B cell (primary cell): ENCODE measurements around the gene ZDHHC14.

Source experiments
- EZH2 ChIP-seq: IDR thresholded peaks from 2 replicates; pipeline ENCODE4 v1.6.1; 2012; ENCODE audit warnings: borderline replicate concordance, low read depth, mild to moderate bottlenecking, moderate library complexity, low read length; ENCODE audit not compliant: insufficient read depth, poor library complexity, severe bottlenecking
- TF ChIP-seq, protein P1 (sequence below): fragments of 200-600 bp; IDR thresholded peaks from one replicate; pipeline ENCODE4 v1.8.0; 2022; ENCODE audit warnings: antibody characterized with exemption, mild to moderate bottlenecking

DNA sequence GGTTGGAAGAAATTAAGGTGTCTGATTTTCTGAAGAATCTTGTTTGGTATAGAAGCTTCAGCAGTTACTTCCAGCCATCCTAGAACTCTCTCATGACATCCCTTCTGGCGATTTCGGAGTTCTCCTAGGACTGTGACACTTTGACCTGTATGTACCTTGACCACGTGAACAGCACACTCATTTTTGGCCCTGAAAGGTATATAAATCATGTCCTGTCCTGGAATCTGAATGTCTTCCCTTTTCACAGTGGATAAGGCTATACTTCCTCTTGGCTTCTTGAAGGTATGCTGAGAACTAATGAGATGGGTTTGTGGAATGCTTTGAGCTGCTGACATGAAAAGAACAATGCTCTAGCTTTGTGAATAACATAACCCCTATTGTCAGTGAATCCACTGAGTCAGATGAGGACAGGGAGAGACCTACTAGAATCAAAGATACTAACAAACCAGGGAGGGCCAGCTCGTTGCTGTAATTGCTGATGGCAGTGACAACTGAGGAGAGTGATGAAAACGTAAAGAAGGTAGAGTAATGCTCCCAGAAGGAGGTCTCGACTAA lies 6.0 kb upstream of the ZDHHC14 start:
- TF ChIP-seq, protein P1, sequence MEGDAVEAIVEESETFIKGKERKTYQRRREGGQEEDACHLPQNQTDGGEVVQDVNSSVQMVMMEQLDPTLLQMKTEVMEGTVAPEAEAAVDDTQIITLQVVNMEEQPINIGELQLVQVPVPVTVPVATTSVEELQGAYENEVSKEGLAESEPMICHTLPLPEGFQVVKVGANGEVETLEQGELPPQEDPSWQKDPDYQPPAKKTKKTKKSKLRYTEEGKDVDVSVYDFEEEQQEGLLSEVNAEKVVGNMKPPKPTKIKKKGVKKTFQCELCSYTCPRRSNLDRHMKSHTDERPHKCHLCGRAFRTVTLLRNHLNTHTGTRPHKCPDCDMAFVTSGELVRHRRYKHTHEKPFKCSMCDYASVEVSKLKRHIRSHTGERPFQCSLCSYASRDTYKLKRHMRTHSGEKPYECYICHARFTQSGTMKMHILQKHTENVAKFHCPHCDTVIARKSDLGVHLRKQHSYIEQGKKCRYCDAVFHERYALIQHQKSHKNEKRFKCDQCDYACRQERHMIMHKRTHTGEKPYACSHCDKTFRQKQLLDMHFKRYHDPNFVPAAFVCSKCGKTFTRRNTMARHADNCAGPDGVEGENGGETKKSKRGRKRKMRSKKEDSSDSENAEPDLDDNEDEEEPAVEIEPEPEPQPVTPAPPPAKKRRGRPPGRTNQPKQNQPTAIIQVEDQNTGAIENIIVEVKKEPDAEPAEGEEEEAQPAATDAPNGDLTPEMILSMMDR = no peak
- TF ChIP-seq EZH2 = no peak
